Measurements from ENCODE around the gene HYKK. TPM values are rescaled to one million over a fixed set of nuclear protein-coding genes. Genes with fewer than 3 reads are reported as not detected.

HYKK gene
- total RNA-seq, 3 donors from 2014 or later = 8.6 to 14.7 (median 10.9) TPM

DNA sequence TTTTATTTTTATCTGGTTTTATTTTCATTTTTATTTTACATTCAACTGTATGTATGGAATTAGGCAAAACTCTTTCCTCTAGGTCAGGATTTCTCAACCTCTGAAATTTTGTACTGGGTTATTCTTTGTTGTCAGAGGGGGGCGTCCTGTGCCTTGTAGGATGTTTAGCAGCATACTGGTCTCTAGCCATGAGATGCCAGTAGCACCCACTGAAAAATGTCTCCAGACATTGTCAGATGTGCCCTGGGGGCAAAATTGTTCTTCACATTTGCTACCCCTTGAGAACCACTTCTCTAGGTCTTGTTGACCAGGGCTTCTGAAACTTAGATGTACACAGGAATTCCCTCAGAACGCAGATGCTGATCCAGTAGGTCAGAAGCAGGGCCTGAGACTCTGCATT lies 63.3 kb downstream of the HYKK start:
- Histone ChIP-seq H3K27ac (no peak overlapping the region), H3K4me1 (no peaks in the 10 kb centered on the region), H3K36me3 (no peaks in the 10 kb centered on the region), H3K4me3 (no peak overlapping the region), H3K9me3 (no peaks in the 10 kb centered on the region), H3K27me3 (no peaks in the 10 kb centered on the region)
- intact Hi-C loops (cut with DNase I; ENCODE audit: low total_unique reads) = no loop called here
- TF ChIP-seq, protein P1, sequence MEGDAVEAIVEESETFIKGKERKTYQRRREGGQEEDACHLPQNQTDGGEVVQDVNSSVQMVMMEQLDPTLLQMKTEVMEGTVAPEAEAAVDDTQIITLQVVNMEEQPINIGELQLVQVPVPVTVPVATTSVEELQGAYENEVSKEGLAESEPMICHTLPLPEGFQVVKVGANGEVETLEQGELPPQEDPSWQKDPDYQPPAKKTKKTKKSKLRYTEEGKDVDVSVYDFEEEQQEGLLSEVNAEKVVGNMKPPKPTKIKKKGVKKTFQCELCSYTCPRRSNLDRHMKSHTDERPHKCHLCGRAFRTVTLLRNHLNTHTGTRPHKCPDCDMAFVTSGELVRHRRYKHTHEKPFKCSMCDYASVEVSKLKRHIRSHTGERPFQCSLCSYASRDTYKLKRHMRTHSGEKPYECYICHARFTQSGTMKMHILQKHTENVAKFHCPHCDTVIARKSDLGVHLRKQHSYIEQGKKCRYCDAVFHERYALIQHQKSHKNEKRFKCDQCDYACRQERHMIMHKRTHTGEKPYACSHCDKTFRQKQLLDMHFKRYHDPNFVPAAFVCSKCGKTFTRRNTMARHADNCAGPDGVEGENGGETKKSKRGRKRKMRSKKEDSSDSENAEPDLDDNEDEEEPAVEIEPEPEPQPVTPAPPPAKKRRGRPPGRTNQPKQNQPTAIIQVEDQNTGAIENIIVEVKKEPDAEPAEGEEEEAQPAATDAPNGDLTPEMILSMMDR (IDR thresholded peaks at IDR 0.05) = no peak
- TF ChIP-seq POLR2AphosphoS5 (IDR thresholded peaks at IDR 0.05) (no peak), POLR2A (IDR thresholded peaks at IDR 0.05) (no peak)
- DNase-seq (ENCODE audit: low spot score in 2 of 2) = no peak

DNA sequence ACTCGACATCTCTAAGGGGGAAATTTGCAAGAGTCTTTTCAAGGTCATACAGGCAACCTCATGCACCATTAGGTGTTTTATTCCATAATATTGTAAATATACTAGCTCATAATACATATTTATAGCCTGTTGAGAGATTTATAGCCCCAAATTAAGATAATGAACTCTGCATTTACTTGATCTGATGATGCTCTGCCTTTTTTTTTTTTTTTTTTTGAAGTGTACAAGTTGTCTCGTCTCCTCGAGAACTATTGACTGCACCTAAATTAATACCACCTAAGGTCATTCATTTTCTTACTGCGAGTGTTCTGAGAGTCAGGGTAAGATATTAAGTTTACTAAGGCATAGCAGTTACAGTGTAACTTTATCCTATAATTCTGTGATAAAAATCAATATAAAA lies 64.0 kb downstream of the HYKK start:
- no peak overlapping the region for H3K27ac ChIP-seq
- intact Hi-C loops (cut with DNase I; ENCODE audit: low total_unique reads) = no loop called here
- H3K4me3 ChIP-seq = no peak overlapping the region
- DNase-seq (ENCODE audit: low spot score in 2 of 2) = no peak
- no peaks in the 10 kb centered on the region for H3K36me3 ChIP-seq
- no peaks in the 10 kb centered on the region for H3K4me1 ChIP-seq
- H3K27me3 ChIP-seq = no peaks in the 10 kb centered on the region
- TF ChIP-seq POLR2AphosphoS5 (IDR thresholded peaks at IDR 0.05) (no peak), POLR2A (IDR thresholded peaks at IDR 0.05) (no peak)
- TF ChIP-seq, protein P1 (IDR thresholded peaks at IDR 0.05) = no peak
- H3K9me3 ChIP-seq = no peaks in the 10 kb centered on the region

DNA sequence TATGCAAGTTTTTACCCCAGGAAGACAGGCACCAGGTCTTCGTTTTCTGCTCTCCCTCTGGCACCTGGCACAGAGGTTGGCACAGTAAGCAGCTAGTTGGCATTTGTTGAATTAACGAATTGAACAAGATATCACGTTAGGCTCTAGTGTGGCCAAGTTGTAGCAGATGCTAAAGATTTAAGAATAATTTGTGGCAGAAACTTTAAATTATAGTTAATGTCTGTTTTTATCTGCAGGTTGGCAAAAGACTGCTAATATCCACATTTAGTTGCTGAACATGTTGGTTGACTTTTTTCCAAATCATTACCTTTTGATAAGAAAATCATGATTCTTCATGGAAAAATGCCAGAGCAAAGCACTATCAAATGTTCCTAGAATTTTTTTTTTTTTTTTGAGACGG lies 66.0 kb downstream of the HYKK start:
- H3K4me1 ChIP-seq = no peaks in the 10 kb centered on the region
- no peaks in the 10 kb centered on the region for H3K9me3 ChIP-seq
- no peaks in the 10 kb centered on the region for H3K27me3 ChIP-seq
- TF ChIP-seq POLR2AphosphoS5 (IDR thresholded peaks at IDR 0.05) = no peak
- no peak for TF ChIP-seq POLR2A (IDR thresholded peaks at IDR 0.05)
- TF ChIP-seq, protein P1 (IDR thresholded peaks at IDR 0.05) = no peak
- no peak for DNase-seq (ENCODE audit: low spot score in 2 of 2)
- intact Hi-C loops (cut with DNase I; ENCODE audit: low total_unique reads) = no loop called here
- no peak overlapping the region for H3K4me3 ChIP-seq
- H3K36me3 ChIP-seq = no peaks in the 10 kb centered on the region
- H3K27ac ChIP-seq = no peak overlapping the region

DNA sequence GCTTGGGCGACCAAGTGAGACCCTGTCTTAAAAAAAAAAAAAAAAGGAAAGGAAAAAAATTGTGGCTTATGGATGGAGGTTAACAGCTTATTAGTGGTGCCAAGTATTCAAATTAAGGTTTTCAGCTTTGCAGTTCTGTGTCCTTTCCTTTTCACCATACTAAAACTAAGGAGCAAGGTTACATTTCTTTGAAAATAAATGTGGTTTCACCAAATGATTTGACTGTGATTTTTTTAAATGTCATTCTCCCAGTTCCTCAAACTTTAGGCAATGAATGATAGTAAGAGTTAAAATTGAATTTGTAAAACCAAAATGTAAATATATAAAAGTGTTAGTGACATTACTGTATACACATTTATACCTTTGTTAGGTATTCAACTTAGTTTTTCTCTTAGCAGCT lies 67.6 kb downstream of the HYKK start:
- Histone ChIP-seq H3K9me3 (no peaks in the 10 kb centered on the region), H3K36me3 (no peaks in the 10 kb centered on the region), H3K27ac (no peak overlapping the region), H3K4me1 (no peaks in the 10 kb centered on the region), H3K4me3 (no peak overlapping the region), H3K27me3 (no peaks in the 10 kb centered on the region)
- no peak for DNase-seq (ENCODE audit: low spot score in 2 of 2)
- TF ChIP-seq POLR2A (IDR thresholded peaks at IDR 0.05) (no peak), POLR2AphosphoS5 (IDR thresholded peaks at IDR 0.05) (no peak)
- TF ChIP-seq, protein P1 (IDR thresholded peaks at IDR 0.05) = no peak
- intact Hi-C loops (cut with DNase I; ENCODE audit: low total_unique reads) = no loop called here

Other genes with a start within 250 kb of the HYKK start
- 10 to 100 TPM; 16.0 to 28.1 (median 22.6) TPM for gene DNAJA4, start 243.0 kb upstream of the HYKK start, total RNA-seq
- gene SKIC8, start 208.0 kb upstream of the HYKK start, total RNA-seq = 10 to 100 TPM; 63.5 to 98.8 (median 96.0) TPM
- 10 to 100 TPM in 2 of 3 donors, not detected in 1; 11.5 to 14.5 TPM for gene CRABP1, start 167.2 kb upstream of the HYKK start, total RNA-seq
- 10 to 100 TPM; 45.8 to 52.2 (median 49.5) TPM for gene IREB2, start 69.4 kb upstream of the HYKK start, total RNA-seq
- 100 to 1,000 TPM; 102 to 139 (median 138) TPM for gene PSMA4, start 32.9 kb downstream of the HYKK start, total RNA-seq
- 1 to 10 TPM; 1.4 to 4.3 (median 3.1) TPM for gene CHRNA5, start 57.9 kb downstream of the HYKK start, total RNA-seq
- gene CHRNA3, start 113.4 kb downstream of the HYKK start, total RNA-seq = under 1 TPM in 2 of 3 donors, not detected in 1; 0.48 to 0.59 TPM
- gene CHRNB4, start 133.6 kb downstream of the HYKK start, total RNA-seq = not detected

Data from breast epithelium (tissue), 4 donors.